GM19397 (cell line): ENCODE measurements around the gene TXLNG.

ENCODE experiments used
- ATAC-seq: cut with Tn5 transposase; IDR thresholded peaks from one replicate; pipeline ENCODE4 v1.9.1; 2021; ENCODE audit warnings: mild to moderate bottlenecking, moderate library complexity; ENCODE audit not compliant: unreplicated experiment

Gene TXLNG

DNA sequence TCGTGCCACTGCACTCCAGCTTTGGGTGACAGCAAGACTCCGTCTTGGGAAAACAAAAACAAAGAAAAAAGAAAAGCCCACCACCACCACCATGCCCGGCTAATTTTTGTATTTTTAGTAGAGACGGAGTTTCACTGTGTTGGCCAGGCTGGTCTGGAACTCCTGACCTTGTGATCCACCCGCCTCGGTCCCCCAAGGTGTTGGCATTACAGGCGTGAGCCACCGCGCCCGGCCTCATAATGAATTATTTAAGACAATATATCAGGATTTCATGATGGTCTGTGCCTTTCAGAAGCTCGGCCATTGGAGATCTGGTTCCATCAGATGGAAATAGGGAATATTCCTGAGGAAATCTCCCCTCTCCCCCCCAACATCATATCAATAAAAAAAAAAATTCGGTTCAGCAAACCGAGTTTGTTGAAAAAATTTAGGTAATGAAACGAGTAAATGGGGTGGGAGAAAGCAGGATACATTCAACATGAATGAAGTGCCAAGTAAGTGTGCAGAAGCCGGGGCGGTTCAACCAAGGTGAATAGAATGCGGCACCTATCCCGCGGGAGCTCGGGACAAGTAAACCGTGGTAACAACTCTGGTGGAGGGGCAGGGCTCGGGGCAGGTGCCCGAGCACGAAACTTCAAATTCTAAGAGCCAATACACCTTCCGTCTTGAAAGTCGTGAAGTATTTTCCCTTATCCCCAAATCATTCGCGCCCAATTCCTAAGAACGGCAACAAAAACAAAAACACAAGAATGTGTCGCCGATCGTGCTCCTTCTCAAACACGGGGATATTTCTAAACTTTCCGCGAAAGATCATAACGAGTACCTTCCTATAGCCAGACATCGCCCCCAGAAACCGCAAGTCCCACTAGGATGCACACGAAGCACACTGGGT lies 773 bp upstream of the TXLNG start:
- ATAC-seq: no peak

DNA sequence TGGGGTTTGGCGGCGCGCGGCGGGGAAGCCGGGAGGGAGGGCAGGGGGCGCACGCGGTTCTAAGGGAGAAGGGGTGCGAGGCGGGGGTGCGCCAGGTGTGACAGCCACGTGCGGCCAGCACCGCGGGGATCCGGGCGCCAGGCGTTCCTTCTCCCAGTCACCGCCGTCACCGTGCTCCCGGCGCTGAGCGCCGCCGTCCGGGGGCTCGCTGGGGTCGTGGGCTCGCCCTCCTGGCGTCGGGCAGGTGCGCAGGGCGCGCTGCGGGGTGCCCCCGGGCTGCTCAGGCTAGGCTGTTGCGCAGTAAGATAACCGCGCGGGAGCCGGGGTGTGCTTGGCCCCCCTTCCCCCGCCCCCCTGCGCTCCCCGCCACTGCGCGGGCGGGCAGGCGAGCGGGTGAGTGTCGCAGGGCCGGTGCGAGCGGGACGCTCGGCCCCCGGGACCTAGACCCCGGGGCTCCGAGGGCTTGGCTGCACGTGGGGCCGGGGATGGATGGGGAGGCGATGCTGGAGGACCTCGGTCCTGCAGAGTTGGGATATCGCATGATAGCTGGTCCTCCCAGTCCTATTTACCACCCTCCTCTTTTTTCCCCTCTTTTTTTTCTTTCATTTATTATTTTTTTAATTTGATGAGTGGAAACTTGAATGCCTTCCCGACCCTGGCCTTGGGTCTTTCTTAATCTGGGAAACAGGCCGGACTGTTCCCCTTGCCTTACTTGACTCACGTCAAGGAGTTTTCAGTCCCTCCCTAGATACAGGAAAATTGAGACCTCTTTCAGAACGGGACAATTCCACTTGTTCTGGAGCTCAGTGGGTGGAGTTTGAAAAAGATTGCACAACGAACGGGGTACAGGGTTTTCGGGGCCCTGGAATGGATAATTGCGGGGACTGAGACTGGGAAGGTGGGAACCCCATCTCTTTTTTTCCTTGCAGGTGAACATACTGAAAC lies 797 bp downstream of the TXLNG start:
- peak; percentile 28 for ATAC-seq

- no peak for ATAC-seq
Observed at GRCh38 chrX:16788477-16788876, 2.2 kb downstream of the TXLNG start.

DNA sequence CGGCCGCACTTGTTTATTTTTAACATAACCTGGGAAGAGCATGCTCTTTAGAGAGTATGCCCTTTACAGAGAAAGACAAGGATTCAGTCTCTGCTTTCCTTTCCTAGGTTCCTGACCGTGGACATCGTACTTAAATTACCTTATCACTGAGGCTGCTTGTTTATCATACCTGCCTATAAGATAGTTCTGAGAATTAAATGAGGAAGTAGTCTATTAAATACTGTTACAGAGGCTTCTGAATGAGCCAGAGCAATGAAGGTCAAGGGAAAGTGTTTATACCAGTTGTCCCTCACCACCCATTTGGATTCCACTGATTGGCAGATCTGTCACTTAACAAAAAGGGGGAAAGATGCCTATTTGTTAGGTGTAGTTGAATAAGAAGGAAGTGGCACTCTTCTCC lies 10.0 kb downstream of the TXLNG start:
- no peak for ATAC-seq

DNA sequence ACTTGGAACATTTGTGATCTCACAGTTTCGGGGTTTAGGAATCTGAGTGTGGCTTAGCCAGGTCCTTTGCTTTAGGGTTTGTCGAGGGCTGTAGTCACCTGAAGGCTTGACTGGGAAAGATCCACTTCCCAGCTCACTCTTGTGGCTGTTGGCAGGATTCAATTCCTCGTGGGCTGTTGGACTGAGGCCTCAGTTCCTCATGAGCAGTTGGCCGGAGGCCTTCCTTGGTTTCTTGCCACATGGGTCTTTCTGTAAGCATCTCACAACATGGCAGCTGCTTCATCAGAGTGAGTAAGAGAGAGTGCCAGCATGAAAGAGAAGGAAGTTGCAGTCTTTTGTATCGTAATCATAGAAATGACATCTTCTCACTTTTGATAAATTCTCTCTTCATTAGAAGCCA lies 11.1 kb downstream of the TXLNG start:
- no peak for ATAC-seq

GRCh38 chrX:16797841-16798240 lies 11.6 kb downstream of the TXLNG start:
- no peak for ATAC-seq

GRCh38 chrX:16804923-16805464 lies 18.7 kb downstream of the TXLNG start:
- ATAC-seq: no peak

DNA sequence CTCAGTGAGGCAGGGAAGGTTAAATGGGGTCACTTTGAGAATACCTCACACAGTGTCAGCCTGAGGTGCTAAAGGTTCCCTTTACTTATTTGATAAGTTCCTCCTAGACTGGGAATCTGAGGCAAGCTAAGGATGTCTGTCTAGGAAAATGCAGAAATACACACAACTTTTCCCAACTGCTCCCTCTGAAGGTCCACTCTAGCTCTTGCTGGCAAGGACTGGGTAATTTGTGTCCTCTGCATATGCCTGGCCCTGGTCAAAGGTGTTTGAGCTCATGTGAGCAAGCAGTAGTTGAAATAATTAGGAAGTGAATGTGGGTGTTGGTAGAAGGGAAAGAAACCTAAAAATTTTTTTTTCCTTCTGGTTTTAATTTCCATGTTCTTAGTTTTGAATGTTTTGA lies 21.3 kb downstream of the TXLNG start:
- ATAC-seq: no peak

DNA sequence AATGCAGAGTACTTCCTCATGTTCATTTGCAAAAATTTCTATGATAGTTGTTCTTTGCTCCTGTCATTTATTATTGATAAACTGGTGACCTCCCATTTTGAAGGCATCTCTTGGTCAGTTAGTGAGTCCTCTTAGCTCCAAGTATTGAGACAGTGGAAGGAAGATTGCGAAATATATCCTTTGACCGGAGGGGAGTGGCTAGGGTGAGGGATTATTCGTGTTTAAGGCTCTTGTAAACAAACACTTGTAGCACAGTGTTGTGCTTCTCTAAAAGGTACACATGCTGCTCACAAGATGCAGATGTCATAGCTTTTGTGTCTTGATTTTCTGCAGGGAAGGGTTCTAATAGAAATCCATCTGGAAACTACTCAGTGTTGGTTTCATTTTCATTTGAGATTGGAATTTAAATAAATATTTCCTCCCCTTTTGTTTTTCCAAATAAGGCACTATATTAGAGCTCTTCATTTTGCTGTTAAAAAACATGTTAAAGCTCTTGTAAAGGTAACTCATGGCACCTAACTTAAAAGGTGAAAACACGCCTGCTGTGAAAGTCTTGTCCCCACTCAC lies 21.8 kb downstream of the TXLNG start:
- no peak for ATAC-seq

DNA sequence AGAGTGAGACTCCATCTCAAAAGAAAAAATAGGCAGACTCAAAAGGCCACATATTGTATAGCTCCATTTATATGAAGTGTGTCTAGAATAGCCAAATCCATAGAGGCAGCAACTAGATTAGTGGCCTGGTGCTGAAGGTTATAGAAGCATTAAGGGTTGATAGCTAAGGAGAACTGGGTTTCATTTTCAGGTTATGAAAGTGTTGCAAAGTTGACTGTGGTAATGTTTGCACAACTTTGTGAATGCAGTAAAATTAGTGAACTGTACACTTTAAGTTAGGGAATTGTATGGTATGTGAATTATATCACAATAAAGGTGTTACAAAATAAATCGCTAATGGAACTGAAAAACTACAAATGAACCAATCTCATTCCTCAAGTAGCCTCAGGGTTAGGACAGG lies 28.3 kb downstream of the TXLNG start:
- ATAC-seq: no peak

GRCh38 chrX:16819634-16820033 lies 33.4 kb downstream of the TXLNG start:
- ATAC-seq: no peak

- no peak for ATAC-seq
Observed at GRCh38 chrX:16822723-16823122, 36.5 kb downstream of the TXLNG start.

- no peak for ATAC-seq
Observed at GRCh38 chrX:16825264-16826035, 39.2 kb downstream of the TXLNG start.

GRCh38 chrX:16826207-16826606 lies 39.9 kb downstream of the TXLNG start:
- no peak for ATAC-seq

DNA sequence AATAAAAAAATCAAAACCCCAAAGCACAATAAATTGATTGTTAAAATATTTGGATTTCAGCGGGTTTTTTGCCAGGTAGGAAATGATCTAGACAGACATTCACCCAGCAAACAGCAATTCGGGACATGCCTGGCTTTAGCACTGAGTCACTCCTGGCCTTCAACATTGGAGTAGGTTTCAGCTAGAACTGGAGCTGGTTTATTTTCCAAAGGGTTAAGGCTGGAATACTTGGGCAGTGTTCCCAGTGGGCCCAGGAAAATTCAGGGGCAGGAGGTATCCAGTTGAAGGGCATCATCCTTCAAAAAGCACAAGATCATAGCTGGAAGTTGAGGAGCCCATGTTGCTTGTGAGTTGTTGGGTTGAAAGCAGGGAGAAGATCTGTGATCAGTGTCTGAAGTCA lies 41.0 kb downstream of the TXLNG start:
- no peak for ATAC-seq

GRCh38 chrX:16828124-16828908 lies 42.0 kb downstream of the TXLNG start:
- ATAC-seq: no peak

- no peak for ATAC-seq
Observed at GRCh38 chrX:16832301-16832700, 46.0 kb downstream of the TXLNG start.

DNA sequence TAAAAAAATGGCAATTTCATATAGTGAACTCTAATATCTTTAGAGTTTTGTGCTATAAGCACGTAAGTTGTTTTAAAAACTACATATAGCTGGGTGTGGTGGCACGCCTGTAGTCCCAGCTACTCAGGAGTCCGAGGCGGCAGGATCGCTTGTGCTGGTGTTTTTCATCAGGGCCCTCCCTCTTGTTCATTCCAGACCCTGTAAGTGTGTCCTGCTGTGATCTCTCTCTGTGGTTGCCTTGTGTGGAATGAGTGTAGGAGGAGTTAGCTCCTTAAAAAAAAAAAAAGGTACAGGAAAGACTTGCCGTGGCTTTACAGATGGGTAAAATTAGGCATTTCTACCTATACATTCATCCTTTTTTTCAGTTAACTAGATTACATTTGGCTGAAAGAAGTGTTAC lies 48.5 kb downstream of the TXLNG start:
- ATAC-seq: no peak

DNA sequence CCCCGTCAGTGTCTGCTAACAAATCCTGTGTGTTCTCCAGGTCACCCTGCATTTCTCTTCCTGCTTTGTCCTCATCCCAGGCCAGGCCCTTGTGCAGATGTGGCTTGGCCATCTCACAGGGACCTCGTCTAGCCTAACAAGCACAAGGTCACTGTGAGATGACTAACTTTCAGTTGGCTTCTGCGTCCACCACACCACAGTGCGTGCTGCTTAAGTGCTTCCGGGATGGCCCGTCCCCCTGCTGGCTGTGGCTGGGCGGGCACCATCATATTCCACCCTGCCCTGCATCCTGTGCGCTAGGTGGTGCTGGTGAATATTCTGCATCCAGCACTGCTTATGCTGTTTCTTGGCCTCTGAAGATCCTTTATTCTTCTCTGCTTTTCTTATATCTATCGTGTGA lies 50.1 kb downstream of the TXLNG start:
- no peak for ATAC-seq
